Prostate gland (tissue), 2 donors: ENCODE data around the gene DNAJB1. TPM values are rescaled to one million over a fixed set of nuclear protein-coding genes. Genes with fewer than 3 reads are reported as not detected.

Experiments used
- DNase-seq: peaks from one replicate; pipeline ENCODE4 v3.0.0-alpha.2; 2019; ENCODE audit warnings: low spot score
- H3K27ac ChIP-seq, 2 donors: fragments of 200-600 bp; sonication (generic); 2 replicates each; pipeline ENCODE4 v1.5.1; 2017 to 2019
- H3K27me3 ChIP-seq: fragments of 200-600 bp; sonication (generic); replicated peaks from 2 replicates; pipeline ENCODE4 v1.5.1; 2019; ENCODE audit not compliant: insufficient read depth
- H3K36me3 ChIP-seq, 2 donors: fragments of 200-600 bp; sonication (generic); 1 replicate in 1 of 2; 2 replicates in 1 of 2; pipeline versions ENCODE4 v1.5.1 to v1.8.1; 2017 to 2019
- H3K4me1 ChIP-seq: fragments of 200-600 bp; sonication (generic); replicated peaks from 2 replicates; pipeline ENCODE4 v1.5.1; 2019
- H3K4me3 ChIP-seq, 2 donors: fragments of 200-600 bp; sonication (generic); 2 replicates each; pipeline ENCODE4 v1.5.1; 2017 to 2019
- H3K9me3 ChIP-seq: fragments of 200-600 bp; sonication (generic); 2 replicates; pipeline ENCODE4 v1.5.1; 2017
- CTCF ChIP-seq, 4 experiments: fragments of 200-600 bp in 2 of 4; fragments of 450-650 bp in 2 of 4; sonication (generic) in 2 of 4; IDR thresholded peaks; 1 replicate in 3 of 4; 2 replicates in 1 of 4; pipeline ENCODE4 v1.5.1; 2016 to 2019; ENCODE audit warnings: antibody characterized with exemption in 4 of 4, mild to moderate bottlenecking in 2 of 4, moderate library complexity in 2 of 4
- POLR2A ChIP-seq: fragments of 450-650 bp; IDR thresholded peaks from one replicate; pipeline ENCODE4 v1.6.1; 2016; ENCODE audit warnings: antibody characterized with exemption, mild to moderate bottlenecking
- POLR2AphosphoS5 ChIP-seq: sonication (generic); formaldehyde crosslinking; IDR thresholded peaks from one replicate; pipeline ENCODE4 v1.6.1; 2017; ENCODE audit warnings: antibody characterized with exemption
- WGBS: methylation state at CpG from one replicate; pipeline ENCODE4 v1.1.5; 2018; 5-methylcytosine and 5-hydroxymethylcytosine counted together
- intact Hi-C: fragments of 100-400 bp; cut with DNase I; formaldehyde crosslinking; loops from one replicate; pipeline ENCODE4 v1.14.2; 2022
- total RNA-seq, 2 donors: library from RNA; depleted of rRNA; stranded (reverse); fragments of >200 nt; gene quantifications; one replicate each; pipeline ENCODE4 v1.1.0, GENCODE V29; 2016

The DNAJB1 gene
- total RNA-seq, 2 donors from 2014 or later: 91.6 to 108 TPM

GRCh38 chr19:14494910-14495671, 23.1 kb downstream of the DNAJB1 start:
- no peak for DNase-seq
- WGBS: 13% methylated on average over 14 of the region's 14 CpGs
- TF ChIP-seq CTCF (IDR thresholded peaks at IDR 0.05) (no peak), POLR2AphosphoS5 (no peak), POLR2A (peak; percentile 19)
- Histone ChIP-seq H3K4me3 (peak overlapping the region; percentile 67 to 86), H3K9me3 (no peaks in the 10 kb centered on the region), H3K27me3 (no peaks in the 10 kb centered on the region), H3K27ac (peak overlapping the region; percentile 70 to 81), H3K4me1 (peaks cover 11% of the 10 kb centered on the region), H3K36me3 (no peaks in the 10 kb centered on the region)
- intact Hi-C loops: no loop called here

DNA sequence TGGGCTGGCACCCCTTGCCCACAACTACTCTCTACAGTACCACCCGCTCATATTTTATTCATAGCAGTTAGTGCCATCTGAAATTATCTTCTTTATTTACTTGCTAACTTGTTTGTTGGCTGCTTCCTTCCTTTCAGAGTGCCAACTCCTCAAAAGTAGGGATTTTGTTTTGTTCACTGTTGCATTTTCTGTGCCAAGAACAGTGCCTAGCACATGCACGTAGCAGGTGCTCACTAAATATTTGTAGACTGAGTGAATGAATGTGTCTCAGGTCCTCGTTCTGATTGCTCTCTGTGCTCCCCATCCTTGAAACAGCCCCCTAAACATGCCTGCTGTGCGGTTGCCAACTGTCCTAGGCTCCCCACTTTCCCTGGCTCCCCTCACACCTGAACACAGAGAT, 23.8 kb downstream of the DNAJB1 start:
- Histone ChIP-seq H3K36me3 (no peaks in the 10 kb centered on the region), H3K4me1 (peaks cover 11% of the 10 kb centered on the region), H3K4me3 (peak overlapping the region in 1 of 2 donors; percentile 67), H3K27me3 (no peaks in the 10 kb centered on the region), H3K27ac (no peak overlapping the region), H3K9me3 (no peaks in the 10 kb centered on the region)
- no peak for TF ChIP-seq CTCF (IDR thresholded peaks at IDR 0.05)
- TF ChIP-seq POLR2A: no peak
- TF ChIP-seq POLR2AphosphoS5: no peak
- intact Hi-C loops: no loop called here
- DNase-seq: no peak
- WGBS: 74% methylated on average over 4 of the region's 4 CpGs

- no peak for TF ChIP-seq CTCF (IDR thresholded peaks at IDR 0.05)
- TF ChIP-seq POLR2A: no peak
- 85% methylated on average over 5 of the region's 5 CpGs for WGBS
- H3K27ac ChIP-seq: no peak overlapping the region
- H3K36me3 ChIP-seq: peaks cover 0 to 4% of the 10 kb centered on the region in 2 donors
- intact Hi-C loops: no loop called here
- no peaks in the 10 kb centered on the region for H3K9me3 ChIP-seq
- H3K4me3 ChIP-seq: no peak overlapping the region
- H3K27me3 ChIP-seq: no peaks in the 10 kb centered on the region
- DNase-seq: no peak
- H3K4me1 ChIP-seq: peaks cover 11% of the 10 kb centered on the region
Observed at GRCh38 chr19:14492756-14493337, 25.4 kb downstream of the DNAJB1 start.

DNA sequence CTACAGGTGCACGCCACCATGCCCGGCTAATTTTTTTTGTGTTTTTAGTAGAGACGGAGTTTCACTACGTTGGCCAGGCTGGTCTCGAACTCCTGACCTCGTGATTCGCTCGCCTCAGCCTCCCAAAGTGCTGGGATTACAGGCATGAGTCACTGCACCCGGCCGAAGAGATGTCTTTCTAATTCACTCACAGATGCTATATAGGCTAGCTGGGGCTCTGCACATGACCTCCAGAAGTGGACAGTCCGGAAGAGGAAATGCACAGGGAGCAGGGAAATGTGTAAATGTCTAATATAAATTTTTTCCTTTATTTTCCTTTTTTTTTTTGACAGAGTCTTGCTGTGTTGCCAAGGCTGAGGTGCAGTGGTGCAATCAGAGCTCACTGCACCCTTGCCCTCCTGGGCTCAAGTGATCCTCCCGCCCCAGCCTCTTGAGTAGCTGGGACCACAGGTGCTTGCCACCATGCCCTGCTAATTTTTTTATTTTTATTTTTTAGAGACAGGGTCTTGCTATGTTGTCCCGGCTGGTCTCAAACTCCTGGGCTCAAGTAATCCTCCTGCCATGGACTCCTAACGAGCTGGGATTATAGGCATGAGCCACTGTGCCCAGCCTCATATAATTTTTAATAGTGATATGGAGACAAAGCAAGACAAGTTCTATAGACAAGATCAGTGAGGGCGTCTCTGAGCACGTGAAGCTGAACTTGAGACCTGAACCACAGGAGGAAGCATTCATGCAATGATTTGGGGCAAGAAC, 30.6 kb downstream of the DNAJB1 start:
- DNase-seq: no peak
- intact Hi-C loops: no loop called here
- no peak overlapping the region for H3K4me3 ChIP-seq
- TF ChIP-seq POLR2A (no peak), POLR2AphosphoS5 (no peak), CTCF (IDR thresholded peaks at IDR 0.05) (no peak)
- no peaks in the 10 kb centered on the region for H3K4me1 ChIP-seq
- H3K36me3 ChIP-seq: peaks cover 0 to 4% of the 10 kb centered on the region in 2 donors
- H3K27ac ChIP-seq: no peak overlapping the region
- 94% methylated on average over 16 of the region's 16 CpGs for WGBS
- no peaks in the 10 kb centered on the region for H3K27me3 ChIP-seq
- H3K9me3 ChIP-seq: no peaks in the 10 kb centered on the region
